Stimulated activated CD4-positive, alpha-beta T cell treated with anti-CD3 and anti-CD28 coated beads, Interleukin-1b, Interleukin-23, amount 100 ng/mL, for 24 hours (primary cell): ENCODE measurements around the gene SMARCA2.
A peak's percentile ranks its signal among the peaks of the same experiment; 100 is the strongest.

ENCODE experiments used
- DNase-seq, 4 experiments: peaks; one replicate each; pipeline ENCODE4 v3.0.0-alpha.2; 2020; ENCODE audit warnings: low read depth in 4 of 4, low spot score in 1 of 4

Gene SMARCA2

DNA sequence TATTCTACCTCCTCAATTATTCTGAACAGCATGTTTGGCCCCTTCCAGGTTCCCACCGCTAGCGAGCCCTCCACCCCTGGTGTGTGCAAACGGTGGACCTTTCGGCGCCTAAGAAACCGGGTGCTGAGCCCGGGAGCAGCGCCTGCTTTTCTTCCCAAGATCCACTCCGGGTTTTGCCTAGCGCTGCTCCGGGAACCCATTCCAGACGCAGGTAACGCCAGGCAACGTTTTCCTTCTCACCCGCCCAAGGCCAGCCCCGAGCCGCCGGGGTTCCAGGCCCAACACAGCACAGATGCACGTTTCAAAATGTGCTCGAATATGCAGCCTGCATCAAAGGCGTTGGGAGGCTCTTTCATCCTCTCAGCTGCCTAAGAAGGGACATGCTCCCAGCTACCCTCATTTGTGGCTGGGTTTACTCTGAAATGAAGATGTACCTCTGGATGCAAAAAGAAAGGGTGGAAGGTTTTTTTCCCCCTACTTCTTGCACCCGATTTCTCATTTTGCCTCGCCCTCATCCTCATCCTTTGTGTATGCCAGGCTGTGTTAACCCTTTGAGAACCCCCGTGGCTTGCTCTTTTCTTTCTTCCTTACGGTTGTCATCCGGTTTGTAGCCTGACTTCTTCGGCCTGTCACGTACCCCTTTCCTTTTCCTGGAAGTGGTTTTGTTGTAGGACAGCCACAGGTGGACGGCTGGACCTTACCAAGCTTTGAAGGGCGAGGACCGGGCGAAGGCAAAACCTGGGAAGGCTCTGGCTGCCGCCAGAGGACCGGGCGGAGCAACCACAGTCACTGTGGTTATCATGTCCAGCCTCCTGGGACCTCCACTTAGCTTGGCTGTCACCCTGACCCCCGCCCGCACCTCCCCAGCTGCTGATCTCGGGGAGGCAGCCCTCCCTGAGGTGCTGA lies 226.9 kb downstream of the SMARCA2 start:
- DNase-seq = peak; percentile 19 to 53 (median 49)

DNA sequence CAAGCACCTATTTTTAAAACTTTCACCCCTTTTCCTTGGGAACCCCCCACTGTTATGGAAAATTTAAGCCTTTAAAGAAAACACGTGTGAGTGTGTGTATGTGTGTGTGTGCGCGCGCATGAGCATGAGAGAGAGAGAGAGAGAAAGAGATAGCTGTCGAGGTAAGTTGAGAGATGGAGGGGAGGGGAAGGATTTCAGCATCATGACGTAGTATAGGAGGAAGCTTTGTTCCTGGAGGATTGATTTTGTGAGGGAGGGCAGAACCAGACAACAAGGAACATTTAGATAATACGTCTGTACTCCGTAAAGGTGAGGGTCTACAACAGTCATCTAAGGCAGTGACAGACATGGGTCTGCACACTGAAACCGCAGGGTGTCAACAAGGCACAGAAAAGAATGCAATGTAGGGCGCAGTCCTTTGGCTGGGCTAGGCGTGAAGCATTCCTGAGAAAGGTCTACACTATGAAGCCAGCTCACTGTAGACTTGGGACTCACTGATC lies 227.7 kb downstream of the SMARCA2 start:
- no peak for DNase-seq
